ENCODE results near the gene GAS1.

DNA sequence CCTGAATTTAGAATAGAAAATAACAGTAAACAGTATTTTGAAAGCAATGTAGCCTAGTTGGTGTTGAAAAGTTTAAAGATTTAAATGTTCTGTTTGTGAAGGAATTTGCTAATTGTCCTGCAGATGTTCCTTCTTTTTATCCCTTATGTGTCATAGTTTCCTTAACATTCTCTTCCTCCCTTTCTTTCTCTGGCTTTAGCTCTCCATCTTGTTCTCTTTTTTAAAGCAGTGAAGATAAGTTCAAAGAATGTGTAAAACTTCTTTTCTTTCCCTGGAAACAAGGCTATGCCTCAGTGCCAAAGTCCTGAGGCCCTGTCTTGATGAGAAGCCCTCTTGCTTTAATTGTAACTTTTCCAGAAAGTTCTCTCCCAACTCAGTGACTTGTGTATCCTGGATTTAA is 24.4 kb upstream of the GAS1 start:
- TF ChIP-seq RBBP5 (IDR thresholded peaks at IDR 0.05; ENCODE audit: borderline replicate concordance, low read depth, low read length): no peak
- no peak for TF ChIP-seq RAD21 (IDR thresholded peaks at IDR 0.05 in 1 of 2, conservative IDR thresholded peaks at IDR 0.05 in 1 of 2; ENCODE audit: low read depth in 2 of 2, low read length in 2 of 2)
- TF ChIP-seq EP300 (IDR thresholded peaks at IDR 0.05; ENCODE audit: borderline replicate concordance in 1 of 2, low read depth in 2 of 2, low read length in 2 of 2): no peak
- TF ChIP-seq, protein P1, sequence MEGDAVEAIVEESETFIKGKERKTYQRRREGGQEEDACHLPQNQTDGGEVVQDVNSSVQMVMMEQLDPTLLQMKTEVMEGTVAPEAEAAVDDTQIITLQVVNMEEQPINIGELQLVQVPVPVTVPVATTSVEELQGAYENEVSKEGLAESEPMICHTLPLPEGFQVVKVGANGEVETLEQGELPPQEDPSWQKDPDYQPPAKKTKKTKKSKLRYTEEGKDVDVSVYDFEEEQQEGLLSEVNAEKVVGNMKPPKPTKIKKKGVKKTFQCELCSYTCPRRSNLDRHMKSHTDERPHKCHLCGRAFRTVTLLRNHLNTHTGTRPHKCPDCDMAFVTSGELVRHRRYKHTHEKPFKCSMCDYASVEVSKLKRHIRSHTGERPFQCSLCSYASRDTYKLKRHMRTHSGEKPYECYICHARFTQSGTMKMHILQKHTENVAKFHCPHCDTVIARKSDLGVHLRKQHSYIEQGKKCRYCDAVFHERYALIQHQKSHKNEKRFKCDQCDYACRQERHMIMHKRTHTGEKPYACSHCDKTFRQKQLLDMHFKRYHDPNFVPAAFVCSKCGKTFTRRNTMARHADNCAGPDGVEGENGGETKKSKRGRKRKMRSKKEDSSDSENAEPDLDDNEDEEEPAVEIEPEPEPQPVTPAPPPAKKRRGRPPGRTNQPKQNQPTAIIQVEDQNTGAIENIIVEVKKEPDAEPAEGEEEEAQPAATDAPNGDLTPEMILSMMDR (IDR thresholded peaks at IDR 0.05; ENCODE audit: control extremely low read depth in 1 of 3, insufficient read depth in 1 of 3, low read depth in 1 of 3, low read length in 3 of 3): no peak
- TF ChIP-seq SIN3A (conservative IDR thresholded peaks at IDR 0.05 in 1 of 2, IDR thresholded peaks at IDR 0.05 in 1 of 2; ENCODE audit: low read depth in 1 of 2, low read length in 2 of 2): no peak
- TF ChIP-seq KDM1A (IDR thresholded peaks at IDR 0.05; ENCODE audit: borderline replicate concordance, low read length): no peak
